Panc1 (cell line): ENCODE data around the gene MT1E.

Source experiments
- POLR2AphosphoS5 ChIP-seq: IDR thresholded peaks from 2 replicates; pipeline ENCODE4 v1.6.1; 2012; ENCODE audit warnings: mild to moderate bottlenecking, low read depth, low read length, moderate library complexity
- TCF7L2 ChIP-seq: IDR thresholded peaks from 2 replicates; pipeline ENCODE4 v1.6.1; 2011; ENCODE audit warnings: mild to moderate bottlenecking, low read depth, low read length, inconsistent platforms
- TF ChIP-seq, protein P1 (sequence below): fragments of 450-650 bp; IDR thresholded peaks from 2 replicates; pipeline ENCODE4 v1.5.1; 2017; ENCODE audit warnings: mild to moderate bottlenecking
- TF ChIP-seq, protein P2 (sequence below), 2 experiments: IDR thresholded peaks; 2 replicates each; pipeline ENCODE4 v1.6.1; 2011 to 2012; ENCODE audit warnings: low read depth in 2 of 2, control low read depth in 1 of 2, low read length in 1 of 2, mild to moderate bottlenecking in 1 of 2, moderate library complexity in 1 of 2; ENCODE audit not compliant: insufficient read depth in 1 of 2

GRCh38 chr16:56608876-56609462 is 16.6 kb upstream of the MT1E start:
- TF ChIP-seq, protein P1, sequence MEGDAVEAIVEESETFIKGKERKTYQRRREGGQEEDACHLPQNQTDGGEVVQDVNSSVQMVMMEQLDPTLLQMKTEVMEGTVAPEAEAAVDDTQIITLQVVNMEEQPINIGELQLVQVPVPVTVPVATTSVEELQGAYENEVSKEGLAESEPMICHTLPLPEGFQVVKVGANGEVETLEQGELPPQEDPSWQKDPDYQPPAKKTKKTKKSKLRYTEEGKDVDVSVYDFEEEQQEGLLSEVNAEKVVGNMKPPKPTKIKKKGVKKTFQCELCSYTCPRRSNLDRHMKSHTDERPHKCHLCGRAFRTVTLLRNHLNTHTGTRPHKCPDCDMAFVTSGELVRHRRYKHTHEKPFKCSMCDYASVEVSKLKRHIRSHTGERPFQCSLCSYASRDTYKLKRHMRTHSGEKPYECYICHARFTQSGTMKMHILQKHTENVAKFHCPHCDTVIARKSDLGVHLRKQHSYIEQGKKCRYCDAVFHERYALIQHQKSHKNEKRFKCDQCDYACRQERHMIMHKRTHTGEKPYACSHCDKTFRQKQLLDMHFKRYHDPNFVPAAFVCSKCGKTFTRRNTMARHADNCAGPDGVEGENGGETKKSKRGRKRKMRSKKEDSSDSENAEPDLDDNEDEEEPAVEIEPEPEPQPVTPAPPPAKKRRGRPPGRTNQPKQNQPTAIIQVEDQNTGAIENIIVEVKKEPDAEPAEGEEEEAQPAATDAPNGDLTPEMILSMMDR: no peak
- TF ChIP-seq, protein P2, sequence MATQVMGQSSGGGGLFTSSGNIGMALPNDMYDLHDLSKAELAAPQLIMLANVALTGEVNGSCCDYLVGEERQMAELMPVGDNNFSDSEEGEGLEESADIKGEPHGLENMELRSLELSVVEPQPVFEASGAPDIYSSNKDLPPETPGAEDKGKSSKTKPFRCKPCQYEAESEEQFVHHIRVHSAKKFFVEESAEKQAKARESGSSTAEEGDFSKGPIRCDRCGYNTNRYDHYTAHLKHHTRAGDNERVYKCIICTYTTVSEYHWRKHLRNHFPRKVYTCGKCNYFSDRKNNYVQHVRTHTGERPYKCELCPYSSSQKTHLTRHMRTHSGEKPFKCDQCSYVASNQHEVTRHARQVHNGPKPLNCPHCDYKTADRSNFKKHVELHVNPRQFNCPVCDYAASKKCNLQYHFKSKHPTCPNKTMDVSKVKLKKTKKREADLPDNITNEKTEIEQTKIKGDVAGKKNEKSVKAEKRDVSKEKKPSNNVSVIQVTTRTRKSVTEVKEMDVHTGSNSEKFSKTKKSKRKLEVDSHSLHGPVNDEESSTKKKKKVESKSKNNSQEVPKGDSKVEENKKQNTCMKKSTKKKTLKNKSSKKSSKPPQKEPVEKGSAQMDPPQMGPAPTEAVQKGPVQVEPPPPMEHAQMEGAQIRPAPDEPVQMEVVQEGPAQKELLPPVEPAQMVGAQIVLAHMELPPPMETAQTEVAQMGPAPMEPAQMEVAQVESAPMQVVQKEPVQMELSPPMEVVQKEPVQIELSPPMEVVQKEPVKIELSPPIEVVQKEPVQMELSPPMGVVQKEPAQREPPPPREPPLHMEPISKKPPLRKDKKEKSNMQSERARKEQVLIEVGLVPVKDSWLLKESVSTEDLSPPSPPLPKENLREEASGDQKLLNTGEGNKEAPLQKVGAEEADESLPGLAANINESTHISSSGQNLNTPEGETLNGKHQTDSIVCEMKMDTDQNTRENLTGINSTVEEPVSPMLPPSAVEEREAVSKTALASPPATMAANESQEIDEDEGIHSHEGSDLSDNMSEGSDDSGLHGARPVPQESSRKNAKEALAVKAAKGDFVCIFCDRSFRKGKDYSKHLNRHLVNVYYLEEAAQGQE (IDR thresholded peaks at IDR 0.05; ENCODE audit: insufficient read depth in 1 of 2, low read depth in 2 of 2, low read length in 1 of 2): no peak
- TF ChIP-seq POLR2AphosphoS5 (no peak), TCF7L2 (0 out of 2 replicates have a peak, but pooled peaks have one; percentile 15)
